AG04450 (cell line): ENCODE results near the gene SIRT3. TPM values are rescaled to one million over a fixed set of nuclear protein-coding genes. Genes with fewer than 3 reads are reported as not detected.

ENCODE experiments used
- CTCF ChIA-PET: fragments of 300-600, 350-600 bp; formaldehyde crosslinking; extraction: SDS; loops from one replicate; lab custom pipeline; 2022; ENCODE audit warnings: antibody characterized with exemption, inconsistent platforms; lab: Charles Lee
- POLR2A ChIA-PET: fragments of 350-600 bp; formaldehyde crosslinking; extraction: SDS; loops from one replicate; lab custom pipeline; 2021; ENCODE audit warnings: antibody characterized with exemption, inconsistent platforms; lab: Yijun Ruan, JAX
- DNase-seq: peaks from one replicate; pipeline ENCODE4 v3.0.0-alpha.2; 2011; ENCODE audit warnings: low read depth, low spot score
- H3K27ac ChIP-seq: one replicate; pipeline ENCODE4 v1.5.1; 2012; ENCODE audit warnings: low read depth, low read length, control low read depth
- H3K27me3 ChIP-seq: one replicate; pipeline ENCODE4 v1.6.0; 2012; ENCODE audit warnings: low read length; ENCODE audit not compliant: control insufficient read depth, insufficient read depth
- H3K4me3 ChIP-seq: 2 replicates; pipeline ENCODE4 v1.5.1; 2011; ENCODE audit warnings: mild to moderate bottlenecking, low read depth, low read length, control low read depth
- H3K9me3 ChIP-seq: 2 replicates; pipeline ENCODE4 v1.5.1; 2012; ENCODE audit warnings: low read length; ENCODE audit not compliant: control insufficient read depth, insufficient read depth
- polyA plus RNA-seq: library from polyadenylated mRNA; depleted of rRNA; stranded (reverse); fragments of >200 nt; gene quantifications from 2 replicates; pipeline ENCODE4 v1.2.3, GENCODE V29; 2011
- TF ChIP-seq, protein P1 (sequence below): IDR thresholded peaks from 2 replicates; pipeline ENCODE4 v1.5.1; 2011; ENCODE audit warnings: low read depth, low read length, control low read depth, inconsistent platforms

Gene SIRT3
- polyA plus RNA-seq, 1 experiment: 15.8 TPM

DNA sequence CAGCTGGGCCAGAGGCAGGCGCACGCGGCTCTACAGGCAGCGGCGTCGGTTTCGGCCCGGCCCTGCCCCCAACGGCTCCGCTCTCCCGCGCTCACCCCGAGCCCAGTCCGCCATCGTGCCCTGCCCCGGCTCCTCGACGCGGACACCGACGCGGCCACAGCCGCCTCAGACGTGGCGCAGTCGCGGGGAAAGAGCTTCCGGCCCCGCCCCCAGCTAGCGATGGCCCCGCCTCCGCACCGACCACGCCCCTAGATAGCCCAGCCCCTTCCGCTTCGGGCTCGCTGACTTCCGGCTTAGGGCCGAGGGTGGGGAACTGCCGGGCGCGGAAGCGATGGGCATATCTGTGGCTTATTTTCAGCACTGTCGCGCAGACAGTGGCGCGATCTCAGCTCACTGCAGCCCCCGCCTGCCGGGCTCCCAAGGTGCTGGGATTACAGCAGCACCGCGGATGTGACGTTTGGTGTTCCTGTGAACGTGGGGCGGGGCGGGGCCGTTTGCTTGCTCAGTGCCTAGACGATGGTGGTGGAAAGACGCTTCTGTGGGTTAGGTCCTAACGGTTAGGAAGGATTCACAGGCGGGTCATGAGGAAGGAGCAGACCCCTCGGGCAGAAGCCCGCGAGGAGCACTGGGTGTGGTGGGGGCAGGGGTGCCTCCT is 28.8 kb downstream of the SIRT3 start, which contains the start of the genes BET1L and RIC8A:
TSS of gene BET1L (minus strand) at position 192 of the 655 bp plus-strand sequence. CDS start at position 114, 78 bp downstream.
TSS of gene RIC8A (plus strand) at position 501 of the 655 bp plus-strand sequence. CDS start 1,147 bp downstream, outside the sequence.
- peak; percentile 94 for DNase-seq
- POLR2A ChIA-PET: interaction anchor here (0.6 to 2.0 kb wide), 10 partner anchors 9 to 328 kb away, joined by 3 to 10 read pairs (median 3); partner anchors contain the start of genes HRAS, PSMD13, PTDSS2 and SIRT3
- Histone ChIP-seq H3K27me3 (no peaks in the 10 kb centered on the region), H3K27ac (peak within 1 kb of the TSS; percentile 99), H3K4me3 (peak within 1 kb of the TSS; percentile 98), H3K9me3 (no peaks in the 10 kb centered on the region; the same call in 1 of the 2 replicates)
- TF ChIP-seq, protein P1, sequence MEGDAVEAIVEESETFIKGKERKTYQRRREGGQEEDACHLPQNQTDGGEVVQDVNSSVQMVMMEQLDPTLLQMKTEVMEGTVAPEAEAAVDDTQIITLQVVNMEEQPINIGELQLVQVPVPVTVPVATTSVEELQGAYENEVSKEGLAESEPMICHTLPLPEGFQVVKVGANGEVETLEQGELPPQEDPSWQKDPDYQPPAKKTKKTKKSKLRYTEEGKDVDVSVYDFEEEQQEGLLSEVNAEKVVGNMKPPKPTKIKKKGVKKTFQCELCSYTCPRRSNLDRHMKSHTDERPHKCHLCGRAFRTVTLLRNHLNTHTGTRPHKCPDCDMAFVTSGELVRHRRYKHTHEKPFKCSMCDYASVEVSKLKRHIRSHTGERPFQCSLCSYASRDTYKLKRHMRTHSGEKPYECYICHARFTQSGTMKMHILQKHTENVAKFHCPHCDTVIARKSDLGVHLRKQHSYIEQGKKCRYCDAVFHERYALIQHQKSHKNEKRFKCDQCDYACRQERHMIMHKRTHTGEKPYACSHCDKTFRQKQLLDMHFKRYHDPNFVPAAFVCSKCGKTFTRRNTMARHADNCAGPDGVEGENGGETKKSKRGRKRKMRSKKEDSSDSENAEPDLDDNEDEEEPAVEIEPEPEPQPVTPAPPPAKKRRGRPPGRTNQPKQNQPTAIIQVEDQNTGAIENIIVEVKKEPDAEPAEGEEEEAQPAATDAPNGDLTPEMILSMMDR: no peak
- CTCF ChIA-PET: interaction anchor here (1.0 kb wide), 1 partner anchor 242 kb away, joined by 3 read pairs; no protein-coding TSS in a partner anchor

DNA sequence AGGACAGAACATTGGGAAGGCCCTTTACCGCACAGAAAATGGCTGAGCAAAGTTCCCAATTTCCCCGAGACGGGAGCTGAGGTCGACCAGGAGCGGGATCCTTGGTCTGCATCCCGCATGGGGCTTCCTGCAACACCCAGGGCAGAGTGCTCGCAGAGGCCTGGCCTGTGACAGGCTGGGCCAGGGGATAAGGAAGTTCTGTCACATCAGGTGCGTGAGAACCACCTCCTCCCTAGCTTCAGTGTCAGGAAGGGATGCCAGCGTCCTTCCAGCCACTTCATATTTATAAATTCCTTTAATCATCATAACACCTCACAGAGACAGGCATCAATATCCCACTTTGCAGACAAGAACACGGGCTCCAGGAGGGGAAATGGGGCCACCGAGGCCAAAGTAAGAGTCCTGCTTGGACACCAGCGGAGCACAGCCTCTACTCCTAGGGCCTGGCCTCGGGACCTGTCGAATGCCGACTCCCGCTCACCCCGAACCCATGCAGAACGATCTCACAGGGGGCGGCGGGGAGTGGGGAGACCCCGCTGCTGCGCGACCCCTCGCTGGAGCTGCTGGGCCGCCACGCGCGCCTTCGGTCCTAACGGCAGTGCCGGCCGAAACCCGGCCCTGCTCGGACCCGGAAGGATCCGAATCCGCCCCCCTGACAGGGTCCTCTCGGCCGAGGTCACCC is 29.5 kb downstream of the SIRT3 start:
- DNase-seq: no peak
- TF ChIP-seq, protein P1: no peak
- POLR2A ChIA-PET: interaction anchor here (0.7 to 2.0 kb wide), 7 partner anchors 10 to 329 kb away, joined by 3 to 10 read pairs (median 3); partner anchors contain the start of genes HRAS, PSMD13, PTDSS2 and SIRT3

DNA sequence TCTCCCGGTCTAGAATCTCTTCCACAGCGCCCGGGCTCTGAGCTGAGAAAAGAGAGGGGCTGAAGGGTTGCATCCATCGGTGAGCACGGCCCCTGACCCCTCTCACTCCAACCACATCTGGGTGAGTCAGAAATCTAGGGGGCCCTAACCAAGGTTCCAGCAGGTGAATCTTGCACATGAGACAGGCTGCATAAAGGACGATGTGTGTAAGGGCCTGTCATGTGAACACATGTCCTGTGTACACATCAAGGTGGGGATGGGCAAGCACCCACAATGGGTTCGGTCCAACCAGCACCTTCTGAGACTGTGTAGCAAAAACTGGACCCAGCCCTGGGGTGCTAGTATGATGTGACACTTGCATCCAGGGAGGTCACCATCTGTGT is 30.1 kb downstream of the SIRT3 start:
- no peak overlapping the region for H3K27ac ChIP-seq
- POLR2A ChIA-PET: interaction anchor here (2.0 kb wide), 1 partner anchor 11 kb away, joined by 10 read pairs; no protein-coding TSS in a partner anchor
- H3K9me3 ChIP-seq: no peaks in the 10 kb centered on the region; the same call in 1 of the 2 replicates
- TF ChIP-seq, protein P1: no peak
- no peak for DNase-seq
- no peaks in the 10 kb centered on the region for H3K27me3 ChIP-seq
- peak overlapping the region; percentile 98 for H3K4me3 ChIP-seq
- CTCF ChIA-PET: no interaction called here

More for the DNA sequence above, 29.5 kb downstream of the SIRT3 start:
- H3K27me3 ChIP-seq: no peaks in the 10 kb centered on the region
- CTCF ChIA-PET: interaction anchor here (1.0 kb wide), 1 partner anchor 243 kb away, joined by 3 read pairs; no protein-coding TSS in a partner anchor
- peak overlapping the region; percentile 99 for H3K27ac ChIP-seq
- no peaks in the 10 kb centered on the region; the same call in 1 of the 2 replicates for H3K9me3 ChIP-seq
- H3K4me3 ChIP-seq: peak overlapping the region; percentile 98

DNA sequence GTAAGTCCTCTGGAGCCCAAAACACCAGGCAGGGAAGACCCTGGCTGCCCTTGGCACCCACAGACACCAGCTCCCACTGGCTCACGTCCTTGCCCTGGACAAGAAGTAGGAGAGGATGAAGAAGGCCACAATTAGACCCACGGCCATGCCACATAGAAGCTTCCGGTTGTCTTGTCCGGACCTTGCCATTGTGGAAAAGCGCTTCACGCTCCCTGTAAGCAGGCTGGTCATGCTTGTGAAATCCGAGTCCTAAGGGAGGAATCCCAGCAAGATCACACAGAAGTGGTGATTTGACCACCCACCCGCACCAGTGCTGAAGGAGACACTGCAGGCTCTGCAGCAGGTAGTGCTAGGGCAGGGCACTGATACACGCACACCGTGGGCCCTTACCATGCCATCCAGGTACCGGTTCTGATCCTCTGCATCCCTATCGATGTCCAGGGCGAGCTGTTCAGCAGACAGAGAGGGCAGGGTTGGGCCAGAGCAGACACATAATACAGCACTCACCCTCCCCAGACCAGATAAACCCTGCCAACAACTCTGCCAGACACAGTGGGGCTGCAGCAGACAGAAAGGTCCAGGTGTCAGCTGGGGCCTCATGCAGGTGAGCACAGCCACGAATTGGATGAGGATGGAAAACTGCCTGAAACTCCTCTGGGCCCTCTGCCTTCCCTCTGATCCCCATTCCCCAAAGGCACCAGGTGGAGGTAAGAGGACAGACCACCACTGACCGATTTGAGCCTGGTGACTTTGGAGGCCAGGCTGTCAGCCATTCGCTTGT is 30.7 kb downstream of the SIRT3 start:
- no peak for DNase-seq
- H3K27ac ChIP-seq: no peak overlapping the region
- ChIA-PET POLR2A (no interaction called here), CTCF (no interaction called here)
- TF ChIP-seq, protein P1: no peak
- no peaks in the 10 kb centered on the region for H3K27me3 ChIP-seq
- H3K9me3 ChIP-seq: no peaks in the 10 kb centered on the region; the same call in 1 of the 2 replicates
- H3K4me3 ChIP-seq: peak overlapping the region; percentile 98
